ENCODE results near the gene ZNF407.
"Not testable (repeated sequence)": the region's sequence is repeated elsewhere in the genome, so short reads cannot be mapped to it uniquely, and the experiment has no call there.

ZNF407 gene
- long read RNA-seq, donor 1, full-length matches to known transcripts, result 4 of 4 reads
- long read RNA-seq, donor 1, partial matches to known transcripts, result 0 of 4 reads
- long read RNA-seq, donor 1, other reads (novel, unspliced or antisense), result 0 of 4 reads
- long read RNA-seq, donor 2, full-length matches to known transcripts, result 2 of 2 reads
- long read RNA-seq, donor 2, partial matches to known transcripts, result 0 of 2 reads
- long read RNA-seq, donor 2, other reads (novel, unspliced or antisense), result 0 of 2 reads
- long read RNA-seq, donor 3, full-length matches to known transcripts, result 1 of 1 reads
- long read RNA-seq, donor 3, partial matches to known transcripts, result 0 of 1 reads
- long read RNA-seq, donor 3, other reads (novel, unspliced or antisense), result 0 of 1 reads
- long read RNA-seq, donor 4, full-length matches to known transcripts, result 7 of 7 reads
- long read RNA-seq, donor 4, partial matches to known transcripts, result 0 of 7 reads
- long read RNA-seq, donor 4, other reads (novel, unspliced or antisense), result 0 of 7 reads
- long read RNA-seq, donor 5, full-length matches to known transcripts, result 4 of 4 reads
- long read RNA-seq, donor 5, partial matches to known transcripts, result 0 of 4 reads
- long read RNA-seq, donor 5, other reads (novel, unspliced or antisense), result 0 of 4 reads
- long read RNA-seq, donor 6, full-length matches to known transcripts, result 4 of 4 reads
- long read RNA-seq, donor 6, partial matches to known transcripts, result 0 of 4 reads
- long read RNA-seq, donor 6, other reads (novel, unspliced or antisense), result 0 of 4 reads
- long read RNA-seq, donor 7, result 0 reads
- long read RNA-seq, donor 8, full-length matches to known transcripts, result 7 of 7 reads
- long read RNA-seq, donor 8, partial matches to known transcripts, result 0 of 7 reads
- long read RNA-seq, donor 8, other reads (novel, unspliced or antisense), result 0 of 7 reads

GRCh38 chr18:74597662-74598349 lies at the start of gene ZNF407:
ZNF407 (plus strand) TSS chr18:74597870; CDS start chr18:74631020, 33,150 bp downstream.
- DNase-seq, result no peak

- no peak for DNase-seq
Observed at GRCh38 chr18:74549591-74550104, 48.0 kb upstream of the ZNF407 start.

- no peak for DNase-seq
Observed at GRCh38 chr18:74550886-74551285, 46.8 kb upstream of the ZNF407 start.

- DNase-seq, result no peak
Observed at GRCh38 chr18:74551452-74551851, 46.2 kb upstream of the ZNF407 start.

- DNase-seq, result peak; percentile 49
Observed at GRCh38 chr18:74551936-74552555, 45.6 kb upstream of the ZNF407 start.

- DNase-seq, result no peak
Observed at GRCh38 chr18:74556126-74556525, 41.5 kb upstream of the ZNF407 start.

GRCh38 chr18:74558096-74558495 lies 39.6 kb upstream of the ZNF407 start:
- DNase-seq, result no peak

GRCh38 chr18:74562131-74562730 lies 35.4 kb upstream of the ZNF407 start:
- DNase-seq, result no peak

- DNase-seq, result no peak
Observed at GRCh38 chr18:74562775-74563174, 34.9 kb upstream of the ZNF407 start.

GRCh38 chr18:74563999-74564398 lies 33.7 kb upstream of the ZNF407 start:
- no peak for DNase-seq

GRCh38 chr18:74565164-74565563 lies 32.5 kb upstream of the ZNF407 start:
- not testable (repeated sequence) for DNase-seq

- not testable (repeated sequence) for DNase-seq
Observed at GRCh38 chr18:74565993-74566392, 31.7 kb upstream of the ZNF407 start.

GRCh38 chr18:74567822-74568221 lies 29.8 kb upstream of the ZNF407 start:
- no peak for DNase-seq

- DNase-seq, result no peak
Observed at GRCh38 chr18:74569401-74569800, 28.3 kb upstream of the ZNF407 start.

- DNase-seq, result no peak
Observed at GRCh38 chr18:74570266-74570665, 27.4 kb upstream of the ZNF407 start.

- no peak for DNase-seq
Observed at GRCh38 chr18:74571895-74572680, 25.6 kb upstream of the ZNF407 start.

- DNase-seq, result no peak
Observed at GRCh38 chr18:74573053-74573452, 24.6 kb upstream of the ZNF407 start.

- DNase-seq, result no peak
Observed at GRCh38 chr18:74574916-74575315, 22.8 kb upstream of the ZNF407 start.

- no peak for DNase-seq
Observed at GRCh38 chr18:74577019-74577418, 20.7 kb upstream of the ZNF407 start.

GRCh38 chr18:74579496-74580065 lies 18.1 kb upstream of the ZNF407 start:
- no peak for DNase-seq
